RPMI7951 (cell line): ENCODE results near the gene EPDR1. TPM values are rescaled to one million over a fixed set of nuclear protein-coding genes. Genes with fewer than 3 reads are reported as not detected.
"Not testable (repeated sequence)": the region's sequence is repeated elsewhere in the genome, so short reads cannot be mapped to it uniquely, and the experiment has no call there.

Experiments used
- DNase-seq: peaks from one replicate; pipeline ENCODE4 v3.0.0-alpha.2; 2012; ENCODE audit warnings: low read depth
- total RNA-seq: library from RNA; depleted of rRNA; stranded (reverse); fragments of >200 nt; shearing (Covaris generic); gene quantifications from 2 replicates; pipeline ENCODE4 v1.2.3, GENCODE V29; 2014

EPDR1 gene
- total RNA-seq, 1 experiment from 2014 or later = 35.1 TPM

DNA sequence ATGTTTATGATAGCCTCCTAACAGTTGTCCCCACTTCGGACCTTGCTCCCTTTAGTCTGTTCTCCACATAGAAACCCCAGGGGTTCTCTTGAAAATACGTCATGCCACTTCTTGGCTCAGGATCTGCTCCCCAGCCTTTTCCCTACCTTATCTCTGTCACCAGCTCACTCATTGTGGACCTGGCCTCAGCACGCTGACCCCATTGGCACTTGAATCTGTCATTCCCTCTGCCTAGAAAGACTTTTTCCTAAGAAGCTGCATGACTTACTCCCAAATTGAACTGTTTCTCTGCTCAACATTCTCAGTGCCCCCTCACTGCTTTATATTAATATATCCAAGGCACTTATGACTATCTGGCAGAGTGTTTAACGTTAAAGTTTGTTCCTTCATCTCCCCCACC, 8.4 kb downstream of the EPDR1 start:
- no peak for DNase-seq

DNA sequence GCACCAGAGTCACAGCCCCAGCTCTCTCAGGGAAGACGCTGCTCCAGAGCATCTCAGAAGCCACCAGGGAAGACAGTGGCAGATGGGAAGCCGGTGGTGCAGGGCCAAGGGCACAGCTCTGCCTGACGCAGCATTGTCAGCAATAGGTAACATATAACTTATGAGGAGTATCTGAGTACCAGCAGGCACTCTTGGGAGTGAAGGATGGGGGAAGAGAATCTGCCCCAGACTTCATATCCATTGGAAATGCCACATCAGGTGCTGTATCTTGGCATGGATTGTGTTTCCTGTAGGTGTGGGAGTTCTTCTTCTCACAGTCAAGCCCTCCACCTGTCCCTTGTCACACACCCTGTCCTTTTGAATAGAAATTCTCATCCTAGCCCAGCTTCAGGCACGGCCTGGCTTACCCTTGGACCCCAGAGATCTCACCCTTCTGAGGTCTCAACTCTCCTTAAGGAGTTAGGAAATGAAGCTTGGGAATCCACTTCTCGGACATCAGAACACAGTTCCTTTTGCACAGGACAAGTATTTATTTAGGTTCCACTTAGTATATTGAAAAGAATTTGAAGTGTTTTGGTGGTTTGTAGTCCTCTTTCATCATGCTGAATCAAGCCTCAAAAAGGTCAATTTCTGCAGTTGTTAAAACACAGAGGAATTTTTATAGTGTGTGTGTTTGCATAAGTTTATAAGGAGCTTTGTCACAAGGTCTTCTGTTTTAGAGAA, 9.9 kb downstream of the EPDR1 start:
- no peak for DNase-seq

DNA sequence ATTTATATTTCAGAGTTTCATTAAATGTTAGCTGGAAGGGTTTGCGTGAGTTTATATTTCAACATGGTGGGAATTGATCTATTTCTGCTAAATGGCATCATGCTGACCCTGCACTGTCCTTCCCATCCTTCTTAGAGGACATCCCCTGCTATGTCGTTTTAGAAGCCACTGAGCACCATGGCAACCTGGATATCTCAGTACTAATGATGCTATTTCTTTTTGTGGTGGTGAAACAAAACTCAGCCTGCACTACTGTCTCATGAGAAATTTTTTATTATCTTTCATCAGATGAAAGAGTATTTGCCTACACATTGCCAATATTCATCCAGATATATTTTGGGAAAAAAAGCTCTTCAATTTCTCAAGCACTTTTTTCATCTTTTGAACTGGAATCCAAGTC, 12.1 kb downstream of the EPDR1 start:
- DNase-seq = no peak

DNA sequence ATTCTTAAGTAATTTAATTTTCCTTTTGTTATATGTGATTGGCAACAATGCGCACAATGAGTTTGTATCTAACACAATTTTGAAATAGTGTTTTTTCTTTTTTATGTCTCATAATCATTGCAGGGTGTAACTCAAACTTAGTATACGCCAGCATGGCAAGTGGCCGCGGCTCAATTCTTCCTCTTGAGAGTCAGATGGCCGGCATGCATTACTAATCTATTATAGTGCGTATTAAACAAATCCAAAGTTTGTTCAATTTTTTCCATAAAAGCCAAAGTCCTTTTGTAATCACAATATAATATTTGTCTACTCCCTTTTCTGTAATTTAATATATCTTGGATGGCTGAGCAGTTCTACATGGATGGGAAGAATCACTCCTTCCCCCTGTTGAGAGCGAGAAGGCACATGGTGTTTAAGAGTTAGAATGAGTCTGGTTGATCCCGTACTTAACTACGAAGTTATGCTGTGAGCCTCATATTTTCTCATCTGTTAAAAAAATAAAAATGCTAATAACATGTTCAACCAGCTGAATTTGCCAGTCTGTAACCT, 12.7 kb downstream of the EPDR1 start:
- no peak for DNase-seq

DNA sequence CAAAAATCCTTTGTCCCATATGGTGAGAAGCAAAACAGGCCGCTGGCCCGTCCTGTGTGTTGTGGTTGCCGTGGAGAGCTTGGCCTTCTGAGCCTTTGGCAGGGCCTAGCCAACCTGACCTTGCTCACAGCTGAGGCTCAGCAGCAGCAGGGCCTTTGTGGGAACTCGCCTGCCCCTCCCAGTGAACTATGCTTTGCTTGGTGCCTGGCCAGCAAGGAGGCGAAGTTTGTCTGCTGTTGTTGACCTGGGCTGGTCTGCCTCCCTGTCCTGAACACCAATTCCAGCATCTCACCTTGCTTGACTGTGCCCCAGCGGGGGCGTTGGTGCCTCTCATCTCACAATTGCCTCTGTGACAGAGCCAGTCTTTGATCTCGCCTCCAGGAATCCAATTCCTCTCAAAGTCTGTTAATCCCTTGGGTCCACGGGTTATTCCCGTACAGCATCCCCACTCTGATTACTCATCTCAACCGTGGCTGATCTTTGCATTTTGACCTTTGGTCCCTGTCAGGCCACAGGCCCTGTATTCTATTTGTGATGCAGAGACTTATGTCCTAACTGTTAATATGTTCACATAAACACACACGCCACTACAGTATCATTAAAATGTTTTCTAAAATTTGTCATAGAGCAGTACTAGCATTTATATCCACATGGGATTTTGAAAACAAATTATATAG, 22.6 kb downstream of the EPDR1 start:
- peak; percentile 44 for DNase-seq

DNA sequence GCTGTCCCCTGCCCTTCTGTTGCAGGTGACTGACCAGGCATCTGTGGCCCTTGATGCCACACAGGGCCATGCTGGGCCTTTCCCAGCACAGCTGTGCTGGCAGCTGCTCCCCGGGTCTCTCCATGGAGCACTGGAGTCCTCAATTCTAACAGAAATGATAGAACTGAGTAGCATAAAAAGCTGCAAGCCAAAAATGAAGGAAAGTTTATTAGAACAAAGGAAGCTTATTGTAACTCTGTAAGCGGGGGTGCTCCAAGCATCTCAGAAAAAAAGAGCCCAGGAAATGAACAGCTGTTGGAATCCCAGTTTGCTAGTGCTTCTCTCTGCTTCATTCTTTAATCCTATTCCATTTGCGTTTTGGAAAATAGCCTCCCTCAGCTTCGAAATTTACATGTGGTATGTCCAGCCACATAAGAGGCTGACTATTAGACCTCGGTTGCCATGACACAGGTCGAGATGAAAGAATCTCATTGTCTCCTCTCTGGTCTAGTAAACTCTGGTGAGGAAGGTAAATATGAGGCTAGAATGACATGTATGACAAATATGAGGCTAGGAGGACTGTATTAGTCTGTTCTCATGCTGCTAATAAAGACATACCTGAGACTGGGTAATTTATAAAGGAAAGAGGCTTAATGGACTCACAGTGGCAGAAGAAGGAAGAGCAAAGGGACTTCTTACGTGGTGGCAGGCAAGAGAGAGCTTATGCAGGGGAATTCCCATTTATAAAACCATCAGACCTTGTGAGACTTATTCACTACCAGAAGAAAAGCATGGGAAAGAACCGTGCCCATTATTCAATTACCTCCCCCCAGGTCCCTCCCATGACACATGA, 23.7 kb downstream of the EPDR1 start:
- peak; percentile 10 for DNase-seq

DNA sequence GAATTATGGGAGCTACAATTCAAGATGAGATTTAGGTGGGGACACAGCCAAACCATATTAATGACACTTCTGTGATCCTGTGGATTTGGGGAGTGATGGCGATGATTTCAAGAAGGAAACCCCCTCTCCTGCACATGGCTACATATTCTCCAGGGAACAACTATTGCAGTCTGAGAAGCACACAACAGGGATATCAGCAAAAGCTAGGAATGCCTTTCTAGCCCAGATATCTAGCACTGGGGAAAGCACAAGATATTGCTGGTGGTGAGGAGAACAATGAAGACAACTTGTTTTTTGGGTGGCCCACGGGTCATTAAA, 24.3 kb downstream of the EPDR1 start:
- DNase-seq = no peak

DNA sequence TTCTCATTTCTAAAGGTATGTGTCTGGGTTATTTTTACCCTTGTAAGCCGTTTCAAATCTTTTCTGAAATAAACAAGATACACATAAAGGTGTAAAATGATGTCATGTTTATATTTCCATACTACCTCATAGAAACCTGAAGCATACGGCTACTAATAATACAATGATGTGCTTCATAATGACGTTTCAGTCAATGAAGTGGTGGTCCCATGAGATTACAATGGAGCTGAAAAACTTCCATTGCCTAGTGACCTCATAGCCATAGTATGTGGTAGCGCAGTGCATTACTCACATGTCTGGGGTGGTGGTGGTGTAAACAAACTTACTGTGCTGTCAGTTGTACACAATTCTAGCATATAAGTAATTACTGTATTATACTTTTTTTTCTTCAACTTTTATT, 24.9 kb downstream of the EPDR1 start:
- DNase-seq = no peak

DNA sequence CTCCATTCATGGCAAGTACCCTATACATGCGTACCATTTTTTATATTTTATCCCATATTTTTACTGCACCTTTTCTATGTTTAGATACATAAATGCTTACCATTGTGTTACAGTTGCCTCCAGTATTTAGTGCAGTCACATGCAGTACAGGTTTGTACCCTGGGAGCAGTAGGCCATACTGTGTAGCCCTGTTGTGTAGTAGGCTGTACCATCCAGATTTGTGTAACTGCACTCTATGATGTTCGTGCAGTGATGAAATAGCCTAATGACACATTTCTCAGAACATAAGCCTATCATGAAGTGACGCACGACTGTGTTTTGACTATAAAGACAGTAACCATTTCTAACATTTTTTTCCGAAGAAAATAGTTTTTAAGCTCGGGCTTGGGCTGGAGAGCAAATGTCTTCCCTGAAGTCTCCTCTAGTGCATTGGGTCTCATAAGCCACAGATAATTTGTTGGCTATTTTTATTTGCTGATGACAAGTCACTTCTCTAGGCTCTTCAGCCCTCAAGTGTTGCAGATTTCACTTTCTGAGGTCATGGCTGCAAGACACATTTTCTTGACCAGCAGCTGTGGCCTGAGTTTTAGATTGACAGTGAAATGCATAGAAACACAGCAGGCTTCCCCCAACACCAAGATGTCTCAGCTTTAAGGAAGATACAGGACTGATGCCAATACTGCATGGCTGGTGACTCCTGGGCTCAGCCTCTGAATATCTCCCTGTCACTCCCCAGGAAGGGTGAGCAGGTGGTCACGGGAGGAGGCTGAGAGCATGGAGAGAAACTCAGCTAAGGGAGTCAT, 26.9 kb downstream of the EPDR1 start:
- DNase-seq = no peak

DNA sequence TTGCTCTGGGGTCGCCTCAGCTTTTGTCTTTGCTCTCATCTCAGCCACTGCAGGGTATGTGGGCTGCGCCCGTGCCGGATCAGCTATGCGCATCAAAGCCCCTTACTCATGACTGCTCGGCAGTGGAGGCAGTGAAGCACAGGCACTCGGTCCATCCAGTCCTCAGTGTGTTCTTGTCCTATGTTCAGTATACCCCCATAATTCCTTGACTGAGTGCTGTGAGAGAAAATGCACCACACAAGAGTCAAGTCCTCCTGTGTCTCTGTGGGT, 27.4 kb downstream of the EPDR1 start:
- DNase-seq = no peak

DNA sequence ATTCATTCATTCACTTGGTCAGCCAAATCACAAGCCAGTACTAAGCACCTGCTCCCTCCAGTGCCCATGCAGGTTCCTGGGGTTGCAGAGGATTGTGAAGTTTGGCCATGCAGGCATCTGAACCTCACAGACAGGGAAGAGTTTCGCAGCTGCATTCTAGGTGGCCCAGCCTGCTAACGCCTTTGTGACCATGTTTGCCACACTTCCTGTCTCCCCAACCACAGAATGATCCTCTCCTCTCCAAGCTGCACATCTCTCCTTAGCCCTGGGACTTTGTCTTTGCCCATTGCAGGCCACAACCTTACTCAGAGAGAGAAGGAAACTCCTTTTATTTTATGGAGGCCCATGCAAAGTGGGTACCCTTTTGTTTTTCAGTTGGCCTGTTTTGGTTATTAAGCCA, 31.8 kb downstream of the EPDR1 start:
- DNase-seq = no peak

DNA sequence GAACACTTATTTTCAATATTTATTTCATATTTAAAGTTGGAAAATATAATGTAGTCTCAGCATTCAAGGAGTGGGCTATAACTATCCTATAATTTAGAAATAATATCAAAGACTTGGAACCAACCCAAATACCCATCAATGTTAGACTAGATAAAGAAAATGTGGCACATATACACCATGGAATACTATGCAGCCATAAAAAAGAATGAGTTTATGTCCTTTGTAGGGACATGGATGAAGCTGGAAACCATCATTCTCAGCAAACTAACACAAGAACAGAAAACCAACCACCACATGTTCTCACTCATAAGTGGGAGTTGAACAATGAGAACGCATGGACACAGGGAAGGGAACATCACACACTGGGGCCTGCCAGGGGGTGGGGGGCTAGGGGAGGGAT, 33.8 kb downstream of the EPDR1 start:
- DNase-seq = not testable (repeated sequence)

DNA sequence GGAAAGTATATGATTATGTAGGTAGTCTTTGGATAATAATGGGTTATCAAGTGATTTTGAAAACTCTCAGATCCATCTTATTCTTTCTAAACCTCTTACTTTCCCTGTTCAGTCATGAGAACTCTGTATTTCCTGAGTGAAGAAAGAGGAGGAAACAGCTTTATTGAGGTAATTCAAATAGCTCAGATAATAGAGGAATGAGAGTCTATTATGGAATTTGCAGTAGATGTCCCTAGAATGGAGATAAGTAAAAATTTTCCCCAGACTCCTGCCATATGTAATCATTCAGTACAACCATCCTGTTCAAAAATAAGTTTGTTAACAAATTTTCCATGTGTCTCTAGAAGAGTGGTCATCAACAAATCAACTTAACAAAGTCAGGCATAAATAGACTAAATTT, 36.4 kb downstream of the EPDR1 start:
- DNase-seq = no peak

DNA sequence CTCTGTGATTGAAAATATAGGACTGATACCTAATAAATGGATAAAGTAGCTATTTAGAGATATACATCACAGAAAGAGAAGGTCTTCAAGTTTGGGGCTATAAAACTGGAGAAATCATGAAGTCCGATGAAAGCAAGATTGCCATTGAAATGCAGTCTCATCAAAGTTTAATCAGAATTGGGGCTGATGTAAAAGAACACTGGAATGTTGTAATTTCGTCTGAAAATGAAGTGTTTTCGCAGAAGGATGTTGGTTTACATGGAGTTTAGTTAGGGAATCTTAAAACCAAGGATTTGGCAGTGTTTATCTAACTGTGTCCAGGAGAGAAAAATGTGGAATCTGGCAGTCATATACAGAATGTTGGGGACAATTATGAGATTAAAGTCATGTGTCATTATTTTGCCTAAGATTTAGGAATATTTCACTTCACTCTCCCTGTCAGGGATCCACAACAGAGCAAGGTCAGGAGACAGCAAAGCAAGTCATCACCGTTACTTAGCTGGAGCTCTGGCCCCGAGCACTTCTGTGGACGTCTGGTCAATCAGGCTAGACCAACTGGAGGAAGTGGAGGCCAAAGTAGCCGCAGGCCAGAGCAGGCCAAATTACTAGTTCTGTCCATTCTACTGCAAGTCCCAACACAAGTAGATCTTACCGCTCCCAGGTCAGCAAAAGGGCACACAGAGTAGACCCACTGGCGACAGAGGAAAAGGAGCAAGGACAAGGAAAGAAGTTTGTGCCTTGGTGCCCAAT, 37.0 kb downstream of the EPDR1 start:
- no peak for DNase-seq

DNA sequence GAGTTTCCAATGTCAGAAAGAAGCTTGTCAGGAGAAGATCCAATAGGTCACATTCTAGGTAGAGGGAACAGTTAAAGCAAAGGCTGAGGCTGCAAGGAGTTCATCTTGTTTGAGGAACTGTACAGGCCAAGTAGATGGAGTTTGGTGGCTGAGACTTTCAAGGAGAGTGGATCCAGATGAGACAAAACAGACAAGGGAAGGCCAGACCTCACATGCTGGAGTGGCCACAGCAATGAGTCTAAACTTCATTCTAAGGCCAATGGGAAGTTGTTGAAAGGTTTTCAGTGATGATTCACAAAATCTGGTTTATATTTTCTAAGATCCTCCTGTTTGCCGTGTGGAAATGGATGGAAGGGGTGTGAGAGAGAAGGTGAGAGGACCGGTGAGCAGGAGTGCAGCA, 40.0 kb downstream of the EPDR1 start:
- DNase-seq = no peak

DNA sequence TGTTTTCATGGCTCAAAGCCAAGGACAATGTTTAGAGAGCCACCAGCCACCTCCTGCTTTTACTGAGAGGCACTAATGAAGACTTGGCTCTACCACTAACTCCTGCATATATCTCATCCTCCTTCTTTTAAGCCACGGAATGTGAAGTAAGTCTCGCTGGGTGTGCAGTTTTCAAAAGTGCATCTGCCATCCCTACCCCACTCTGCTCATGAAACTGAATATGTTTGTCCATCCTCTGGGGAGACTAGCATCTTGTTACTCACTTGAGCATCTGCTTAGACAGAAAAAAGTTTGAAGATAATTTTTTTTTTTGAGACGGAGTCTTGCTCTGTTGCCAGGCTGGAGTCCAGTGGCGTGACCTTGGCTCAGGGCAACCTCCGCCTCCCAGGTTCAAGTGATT, 40.8 kb downstream of the EPDR1 start:
- no peak for DNase-seq

DNA sequence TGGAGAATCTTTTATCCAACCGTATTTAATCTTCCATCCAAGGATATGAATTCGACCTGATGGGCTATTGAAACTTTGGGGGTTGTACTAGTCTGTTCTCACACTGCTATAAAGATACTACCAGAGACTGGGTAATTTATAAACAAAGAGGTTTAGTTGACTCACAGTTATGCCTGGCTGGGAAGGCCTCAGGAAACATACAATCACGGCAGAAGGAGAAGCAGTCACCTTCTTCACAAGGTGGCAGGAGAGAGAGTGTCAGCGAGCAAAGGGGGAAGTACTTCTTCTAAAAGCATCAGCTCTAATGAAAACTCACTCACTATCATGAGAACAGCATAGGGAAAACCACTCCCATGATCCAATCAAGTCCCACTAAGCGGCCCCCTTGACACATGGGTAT, 43.8 kb downstream of the EPDR1 start:
- DNase-seq = no peak

DNA sequence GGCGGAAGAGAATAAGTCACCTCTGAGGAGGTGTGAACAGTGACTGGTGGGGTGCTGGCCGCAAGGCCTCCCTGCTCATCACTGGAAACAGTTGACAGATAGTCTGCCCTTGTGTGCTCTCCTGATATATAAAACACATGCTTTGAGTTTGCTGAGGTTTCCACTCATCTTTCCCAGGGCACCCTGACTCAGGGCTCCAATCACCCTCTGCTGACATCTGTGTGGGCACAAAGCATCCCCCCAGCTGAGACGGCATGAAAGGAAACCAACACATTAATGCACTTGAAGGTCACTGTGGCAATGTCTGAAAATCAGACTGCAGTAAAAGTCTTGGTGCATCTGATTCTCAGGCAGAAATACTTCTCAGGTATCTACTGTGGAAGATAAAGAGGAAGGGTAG, 49.8 kb downstream of the EPDR1 start:
- peak; percentile 7 for DNase-seq

DNA sequence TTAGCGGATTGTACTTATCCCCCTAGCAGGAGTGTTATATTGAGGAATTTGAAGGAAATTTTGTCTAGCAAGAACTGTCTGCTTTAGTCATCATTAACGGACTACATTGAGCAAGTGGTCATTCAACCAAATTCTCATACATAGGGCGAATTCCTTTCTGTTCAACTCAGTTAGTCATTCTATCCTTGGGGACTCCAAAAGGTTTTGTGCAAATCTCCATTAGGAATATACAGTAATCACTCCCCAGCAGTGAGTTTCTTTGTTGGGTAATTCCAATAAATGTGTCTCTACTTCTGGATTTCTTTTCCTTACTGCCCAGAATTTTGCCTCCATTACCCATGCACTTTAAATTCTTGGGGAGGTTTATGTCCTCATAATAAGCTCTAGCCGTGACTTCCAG, 51.1 kb downstream of the EPDR1 start:
- DNase-seq = no peak

DNA sequence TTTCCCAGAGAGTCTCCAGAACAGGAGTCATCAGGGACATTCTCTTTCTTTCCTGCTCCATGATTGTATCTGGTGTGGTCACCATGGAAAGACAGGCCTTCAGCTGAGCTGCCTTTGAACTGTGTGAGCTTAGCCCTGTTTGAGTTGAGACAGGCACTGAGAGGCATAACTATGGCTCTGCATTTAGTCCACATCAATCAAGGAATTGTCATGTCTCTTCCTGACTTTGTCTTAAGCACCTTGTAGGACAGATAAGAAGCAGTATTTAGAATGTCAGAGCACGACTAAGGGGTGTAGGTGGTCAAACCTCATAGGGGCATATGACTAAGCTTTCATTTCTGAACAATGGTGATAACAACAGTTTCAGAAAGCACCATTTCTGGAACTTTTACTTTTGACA, 53.5 kb downstream of the EPDR1 start:
- no peak for DNase-seq

DNA sequence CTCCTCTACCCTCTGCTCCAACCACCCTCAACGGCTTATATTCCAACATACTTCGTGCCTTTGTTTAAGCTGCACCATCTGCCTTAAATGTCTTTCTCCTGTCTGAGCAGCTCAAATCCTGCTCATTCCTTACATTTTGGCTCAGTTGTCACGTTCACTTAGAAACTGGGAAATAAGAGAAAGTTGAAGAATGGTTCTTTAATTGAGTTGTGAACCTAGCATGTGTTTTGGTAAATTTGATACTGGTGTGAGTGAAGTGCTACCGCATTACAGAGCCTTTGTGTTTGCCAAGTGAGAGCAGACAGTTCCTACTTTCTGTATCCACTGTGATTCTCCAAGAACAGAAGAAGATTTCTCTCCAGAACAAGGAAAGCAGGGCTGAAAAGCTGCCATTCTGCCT, 54.3 kb downstream of the EPDR1 start:
- DNase-seq = no peak
